A673 (cell line): Measurements from ENCODE around the gene DNASE2B.

Source experiments
- EZH2 ChIP-seq: fragments of 200-600 bp; sonication (generic); IDR thresholded peaks from 2 replicates; pipeline ENCODE4 v1.6.1; 2017; ENCODE audit warnings: borderline replicate concordance, low read depth, mild to moderate bottlenecking, mixed read lengths, antibody characterized with exemption, low read length; ENCODE audit not compliant: poor library complexity, severe bottlenecking
- TF ChIP-seq, protein P1 (sequence below): fragments of 300-800, 200-600 bp; sonication (generic); conservative IDR thresholded peaks from 2 replicates; pipeline ENCODE4 v1.5.1; 2017; ENCODE audit warnings: low read depth, mild to moderate bottlenecking, antibody characterized with exemption, low read length, moderate library complexity, mixed read lengths

DNA sequence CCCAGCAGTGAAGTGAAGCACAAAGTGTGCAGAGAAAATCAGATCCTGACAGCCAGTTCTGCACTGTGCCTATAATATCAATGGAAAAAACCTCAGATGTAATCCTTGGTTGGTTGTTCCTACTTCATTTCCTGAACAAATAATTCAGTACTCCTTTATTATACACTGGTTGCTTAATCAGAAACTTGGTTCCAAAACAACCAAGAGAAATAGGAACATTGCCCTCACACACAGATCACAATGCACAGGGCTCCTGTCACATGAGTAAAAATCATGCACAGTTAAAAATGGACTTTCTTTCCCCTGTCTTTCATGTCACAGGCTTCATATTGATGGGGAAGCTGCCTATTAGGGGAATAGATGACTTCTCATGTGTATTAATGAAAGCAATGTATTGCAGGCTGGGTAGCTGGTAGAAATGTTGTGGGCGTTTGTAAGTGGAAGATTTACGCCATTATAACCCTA lies 9.7 kb downstream of the DNASE2B start:
- TF ChIP-seq, protein P1, sequence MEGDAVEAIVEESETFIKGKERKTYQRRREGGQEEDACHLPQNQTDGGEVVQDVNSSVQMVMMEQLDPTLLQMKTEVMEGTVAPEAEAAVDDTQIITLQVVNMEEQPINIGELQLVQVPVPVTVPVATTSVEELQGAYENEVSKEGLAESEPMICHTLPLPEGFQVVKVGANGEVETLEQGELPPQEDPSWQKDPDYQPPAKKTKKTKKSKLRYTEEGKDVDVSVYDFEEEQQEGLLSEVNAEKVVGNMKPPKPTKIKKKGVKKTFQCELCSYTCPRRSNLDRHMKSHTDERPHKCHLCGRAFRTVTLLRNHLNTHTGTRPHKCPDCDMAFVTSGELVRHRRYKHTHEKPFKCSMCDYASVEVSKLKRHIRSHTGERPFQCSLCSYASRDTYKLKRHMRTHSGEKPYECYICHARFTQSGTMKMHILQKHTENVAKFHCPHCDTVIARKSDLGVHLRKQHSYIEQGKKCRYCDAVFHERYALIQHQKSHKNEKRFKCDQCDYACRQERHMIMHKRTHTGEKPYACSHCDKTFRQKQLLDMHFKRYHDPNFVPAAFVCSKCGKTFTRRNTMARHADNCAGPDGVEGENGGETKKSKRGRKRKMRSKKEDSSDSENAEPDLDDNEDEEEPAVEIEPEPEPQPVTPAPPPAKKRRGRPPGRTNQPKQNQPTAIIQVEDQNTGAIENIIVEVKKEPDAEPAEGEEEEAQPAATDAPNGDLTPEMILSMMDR = no peak
- TF ChIP-seq EZH2 = no peak
